GM21423 (cell line): ENCODE data around the gene PCDHB14.

ENCODE experiments used
- ATAC-seq: cut with Tn5 transposase; IDR thresholded peaks from one replicate; pipeline ENCODE4 v1.9.1; 2021; ENCODE audit warnings: mild to moderate bottlenecking, moderate library complexity; ENCODE audit not compliant: unreplicated experiment

PCDHB14 gene

GRCh38 chr5:141269195-141269594 is 46.1 kb downstream of the PCDHB14 start:
- ATAC-seq, result no peak

GRCh38 chr5:141272906-141273305 is 49.8 kb downstream of the PCDHB14 start:
- no peak for ATAC-seq
